Endothelial cell of umbilical vein (primary cell): ENCODE results near the gene MLPH. TPM values are rescaled to one million over a fixed set of nuclear protein-coding genes. Genes with fewer than 3 reads are reported as not detected.

Experiments
- BruUV-seq: library from RNA; stranded (reverse); fragments of 400-500 nt; replicated peaks from 2 replicates; lab custom pipeline; 2021; lab: Mats Ljungman, UMichigan
- CTCF ChIA-PET: fragments of 300-600, 350-600 bp; sonication (Branson Sonifier 250); formaldehyde crosslinking; loops from one replicate; lab custom pipeline; 2021; ENCODE audit warnings: antibody characterized with exemption, inconsistent platforms; lab: Charles Lee
- POLR2A ChIA-PET: fragments of 300-600, 350-600 bp; sonication (Branson Sonifier 250); formaldehyde crosslinking; loops from one replicate; lab custom pipeline; 2021; ENCODE audit warnings: antibody characterized with exemption, inconsistent platforms; lab: Charles Lee
- DNase-seq: peaks from one replicate; pipeline ENCODE4 v3.0.0-alpha.2; 2011; ENCODE audit warnings: low read depth, low spot score
- FAIRE-seq: peaks from 2 replicates; lab custom pipeline; 2011; peaks lifted over from hg19 to GRCh38; lab: Jason Lieb, UNC
- H2AFZ ChIP-seq: 2 replicates; pipeline ENCODE4 v1.6.0; 2012; ENCODE audit warnings: low read depth, low read length, control low read depth, inconsistent platforms
- H3K27ac ChIP-seq: 2 replicates; pipeline ENCODE4 v1.5.1; 2011; ENCODE audit warnings: low read depth, mild to moderate bottlenecking, control low read depth, low read length, moderate library complexity; ENCODE audit not compliant: insufficient read depth
- H3K27me3 ChIP-seq, 2 experiments: 2 replicates each; pipeline versions ENCODE4 v1.6.0 to v1.6.1; 2011; ENCODE audit warnings: low read length in 2 of 2, mixed read lengths in 1 of 2; ENCODE audit not compliant: control insufficient read depth in 2 of 2, insufficient read depth in 2 of 2
- H3K36me3 ChIP-seq, 2 experiments: 2 replicates in 1 of 2; 3 replicates in 1 of 2; pipeline ENCODE4 v1.5.1; 2011; ENCODE audit warnings: low read length in 2 of 2, mild to moderate bottlenecking in 1 of 2, moderate library complexity in 1 of 2; ENCODE audit not compliant: control insufficient read depth in 2 of 2, insufficient read depth in 2 of 2; ENCODE audit errors: extremely low read depth in 1 of 2
- H3K4me1 ChIP-seq: 3 replicates; pipeline ENCODE4 v1.5.1; 2011; ENCODE audit warnings: mild to moderate bottlenecking, low read length; ENCODE audit not compliant: control insufficient read depth, insufficient read depth; ENCODE audit errors: extremely low read depth
- H3K4me2 ChIP-seq: 2 replicates; pipeline ENCODE4 v1.6.1; 2011; ENCODE audit warnings: low read length, control low read depth, mixed read lengths; ENCODE audit not compliant: insufficient read depth
- H3K4me3 ChIP-seq, 3 experiments: fragments of 200-600 bp in 1 of 3; sonication (generic), shearing (Covaris generic) in 1 of 3; replicated peaks in 1 of 3; 2 replicates each; pipeline ENCODE4 v1.5.1; 2011 to 2016; ENCODE audit warnings: control low read depth in 3 of 3, low read length in 3 of 3, mild to moderate bottlenecking in 2 of 3, inconsistent platforms in 1 of 3, low read depth in 1 of 3, moderate library complexity in 1 of 3; ENCODE audit not compliant: insufficient read depth in 1 of 3
- H3K79me2 ChIP-seq: 2 replicates; pipeline ENCODE4 v1.6.0; 2012; ENCODE audit warnings: low read length, inconsistent platforms; ENCODE audit not compliant: control insufficient read depth, insufficient read depth
- H3K9ac ChIP-seq: replicated peaks from 2 replicates; pipeline ENCODE3; 2011; ENCODE audit warnings: low read length, control low read depth; ENCODE audit not compliant: insufficient read depth; ENCODE audit errors: extremely low read depth
- H3K9me1 ChIP-seq: replicated peaks from 3 replicates; pipeline ENCODE4 v1.6.0; 2011; ENCODE audit warnings: mild to moderate bottlenecking, low read length; ENCODE audit not compliant: control insufficient read depth, insufficient read depth; ENCODE audit errors: extremely low read depth
- H3K9me3 ChIP-seq: replicated peaks from 2 replicates; pipeline ENCODE4 v1.5.1; 2012; ENCODE audit warnings: low read length, inconsistent platforms; ENCODE audit not compliant: control insufficient read depth, insufficient read depth
- H4K20me1 ChIP-seq: replicated peaks from 2 replicates; pipeline ENCODE3; 2011; ENCODE audit warnings: mild to moderate bottlenecking, low read length; ENCODE audit not compliant: control insufficient read depth, insufficient read depth; ENCODE audit errors: extremely low read depth
- EZH2 ChIP-seq: IDR thresholded peaks from 2 replicates; pipeline ENCODE4 v1.6.1; 2012; ENCODE audit warnings: borderline replicate concordance, low read depth, mild to moderate bottlenecking, moderate library complexity, low read length, inconsistent platforms; ENCODE audit not compliant: severe bottlenecking
- FOS ChIP-seq: IDR thresholded peaks from 2 replicates; pipeline ENCODE4 v1.6.1; 2011; ENCODE audit warnings: mild to moderate bottlenecking, low read length, moderate library complexity, borderline replicate concordance; ENCODE audit not compliant: insufficient read depth
- GATA2 ChIP-seq: IDR thresholded peaks from 2 replicates; pipeline ENCODE4 v1.7.0; 2011; ENCODE audit warnings: low read depth, mild to moderate bottlenecking, moderate library complexity, mixed read lengths, low read length; ENCODE audit not compliant: insufficient read length, insufficient read depth
- JUN ChIP-seq: IDR thresholded peaks from 2 replicates; pipeline ENCODE4 v1.6.1; 2011; ENCODE audit warnings: borderline replicate concordance, low read depth; ENCODE audit not compliant: insufficient read length, insufficient read depth
- MYC ChIP-seq: IDR thresholded peaks from one replicate; pipeline ENCODE4 v1.6.1; 2011; ENCODE audit warnings: mild to moderate bottlenecking, low read depth, low read length
- POLR2A ChIP-seq: IDR thresholded peaks from 2 replicates; pipeline ENCODE4 v1.6.1; 2012; ENCODE audit warnings: low read depth, mild to moderate bottlenecking, control low read depth, low read length
- POLR2AphosphoS5 ChIP-seq: IDR thresholded peaks from 2 replicates; pipeline ENCODE4 v1.6.1; 2012; ENCODE audit warnings: low read depth, mild to moderate bottlenecking, control low read depth, low read length, moderate library complexity; ENCODE audit not compliant: insufficient read depth
- dilution Hi-C: fragments of 300-500 bp; cut with MboI; formaldehyde crosslinking; loops from one replicate; pipeline ENCODE4 v1.15.0; 2019; ENCODE audit warnings: low sequenced_read_pairs; ENCODE audit not compliant: extremely low pct_ligation_motif_present
- intact Hi-C: fragments of 100-400 bp; cut with micrococcal nuclease; formaldehyde crosslinking; loops from one replicate; pipeline ENCODE4 v1.10.0; 2022
- polyA plus RNA-seq, 4 experiments: library from polyadenylated mRNA; depleted of rRNA in 3 of 4; stranded (reverse) in 3 of 4; unstranded in 1 of 4; fragments of >200 nt; gene quantifications; 2 replicates each; pipeline versions ENCODE4 v1.2.1 to v1.2.3, GENCODE V29; 2011 to 2012; ENCODE audit warnings: missing spikeins in 1 of 4
- total RNA-seq: library from RNA; stranded (reverse); gene quantifications from 2 replicates; pipeline ENCODE4 v1.2.3, GENCODE V29; 2021
- TF ChIP-seq, protein P1 (sequence below): IDR thresholded peaks from 2 replicates; pipeline ENCODE4 v1.6.1; 2011; ENCODE audit not compliant: insufficient read depth, insufficient read length
- TF ChIP-seq, protein P2 (sequence below), 2 donors: IDR thresholded peaks; 1 replicate in 1 of 2; 2 replicates in 1 of 2; pipeline ENCODE4 v1.5.1; 2011; ENCODE audit warnings: low read length in 2 of 2, mild to moderate bottlenecking in 2 of 2, moderate library complexity in 2 of 2, control low read depth in 1 of 2, inconsistent platforms in 1 of 2, low read depth in 1 of 2; ENCODE audit not compliant: insufficient read depth in 1 of 2; ENCODE audit errors: extremely low read depth in 1 of 2

MLPH gene
- total and polyA plus RNA-seq, 2 donors (not counting 3 experiments of a cell fraction or from before 2014, with no cell fraction given), result not detected

DNA sequence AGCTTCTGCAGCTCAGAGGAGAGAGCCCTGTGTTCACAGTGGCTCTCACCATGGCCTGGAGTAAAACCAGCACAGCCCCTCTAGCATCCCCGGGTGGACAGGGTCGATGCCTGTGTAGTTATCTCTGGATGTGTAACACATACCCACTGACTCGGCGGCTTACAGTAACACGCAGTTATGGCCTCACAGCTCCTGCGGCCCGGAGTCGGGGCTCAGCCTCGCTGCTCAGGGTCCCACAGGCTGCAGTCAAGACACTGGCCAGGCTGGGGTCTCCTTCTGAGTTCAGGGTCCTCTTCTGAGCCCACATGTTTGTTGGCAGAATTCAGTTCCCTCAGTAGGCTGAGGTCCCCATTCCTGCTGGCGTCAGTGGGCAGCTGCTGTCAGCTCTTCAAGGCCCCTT is 106.0 kb downstream of the MLPH start:
- ChIA-PET POLR2A (no interaction called here), CTCF (interaction anchor here (1.4 kb wide), 1 partner anchor 152 kb away, joined by 5 read pairs; no protein-coding TSS in a partner anchor)
- no peaks in the 10 kb centered on the region for H3K9me1 ChIP-seq
- no peaks in the 10 kb centered on the region for H3K36me3 ChIP-seq
- no peaks in the 10 kb centered on the region for H4K20me1 ChIP-seq
- H3K4me1 ChIP-seq, result no peaks in the 10 kb centered on the region
- no peaks in the 10 kb centered on the region for H3K79me2 ChIP-seq
- TF ChIP-seq MYC (no peak), JUN (no peak), FOS (no peak), POLR2A (no peak), EZH2 (no peak), GATA2 (no peak), POLR2AphosphoS5 (no peak)
- TF ChIP-seq, protein P1, sequence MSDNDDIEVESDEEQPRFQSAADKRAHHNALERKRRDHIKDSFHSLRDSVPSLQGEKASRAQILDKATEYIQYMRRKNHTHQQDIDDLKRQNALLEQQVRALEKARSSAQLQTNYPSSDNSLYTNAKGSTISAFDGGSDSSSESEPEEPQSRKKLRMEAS, result no peak
- TF ChIP-seq, protein P2, sequence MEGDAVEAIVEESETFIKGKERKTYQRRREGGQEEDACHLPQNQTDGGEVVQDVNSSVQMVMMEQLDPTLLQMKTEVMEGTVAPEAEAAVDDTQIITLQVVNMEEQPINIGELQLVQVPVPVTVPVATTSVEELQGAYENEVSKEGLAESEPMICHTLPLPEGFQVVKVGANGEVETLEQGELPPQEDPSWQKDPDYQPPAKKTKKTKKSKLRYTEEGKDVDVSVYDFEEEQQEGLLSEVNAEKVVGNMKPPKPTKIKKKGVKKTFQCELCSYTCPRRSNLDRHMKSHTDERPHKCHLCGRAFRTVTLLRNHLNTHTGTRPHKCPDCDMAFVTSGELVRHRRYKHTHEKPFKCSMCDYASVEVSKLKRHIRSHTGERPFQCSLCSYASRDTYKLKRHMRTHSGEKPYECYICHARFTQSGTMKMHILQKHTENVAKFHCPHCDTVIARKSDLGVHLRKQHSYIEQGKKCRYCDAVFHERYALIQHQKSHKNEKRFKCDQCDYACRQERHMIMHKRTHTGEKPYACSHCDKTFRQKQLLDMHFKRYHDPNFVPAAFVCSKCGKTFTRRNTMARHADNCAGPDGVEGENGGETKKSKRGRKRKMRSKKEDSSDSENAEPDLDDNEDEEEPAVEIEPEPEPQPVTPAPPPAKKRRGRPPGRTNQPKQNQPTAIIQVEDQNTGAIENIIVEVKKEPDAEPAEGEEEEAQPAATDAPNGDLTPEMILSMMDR (IDR thresholded peaks at IDR 0.05; ENCODE audit: extremely low read depth in 1 of 2, insufficient read depth in 1 of 2, low read depth in 1 of 2, low read length in 2 of 2), result no peak
- intact Hi-C loops, result no loop called here
- H3K4me2 ChIP-seq, result no peak overlapping the region
- H3K9ac ChIP-seq, result no peak overlapping the region
- no peak overlapping the region for H2AFZ ChIP-seq
- no TSS peak for BruUV-seq
- no peaks in the 10 kb centered on the region for H3K9me3 ChIP-seq
- H3K4me3 ChIP-seq, result no peak overlapping the region
- dilution Hi-C loops, result no loop called here
- FAIRE-seq (no peak), DNase-seq (no peak)
- peaks cover 0 to 2% of the 10 kb centered on the region in 2 experiments for H3K27me3 ChIP-seq
- no peak overlapping the region for H3K27ac ChIP-seq
